22Rv1 (cell line): Measurements from ENCODE around the gene PARP1.

ENCODE experiments used
- H3K27ac ChIP-seq: fragments of 450-650 bp; 2 replicates; pipeline ENCODE4 v1.5.1; 2017
- CTCF ChIP-seq: fragments of 450-650 bp; IDR thresholded peaks from 2 replicates; pipeline ENCODE4 v1.5.1; 2017; ENCODE audit warnings: mild to moderate bottlenecking
- ZFX ChIP-seq: fragments of 450-650 bp; IDR thresholded peaks from 2 replicates; pipeline ENCODE4 v1.6.1; 2017; ENCODE audit warnings: antibody characterized with exemption, borderline replicate concordance

The PARP1 gene

GRCh38 chr1:226447932-226448665, 40.2 kb upstream of the PARP1 start:
- H3K27ac ChIP-seq, result no peak overlapping the region
- TF ChIP-seq ZFX (no peak), CTCF (no peak)

- TF ChIP-seq ZFX (no peak), CTCF (no peak)
- H3K27ac ChIP-seq, result no peak overlapping the region
Observed at GRCh38 chr1:226446094-226446493, 38.2 kb upstream of the PARP1 start.

- no peak for TF ChIP-seq CTCF
- no peak for TF ChIP-seq ZFX
- no peak overlapping the region for H3K27ac ChIP-seq
Observed at GRCh38 chr1:226444901-226445300, 37.0 kb upstream of the PARP1 start.

- H3K27ac ChIP-seq, result no peak overlapping the region
- TF ChIP-seq ZFX (no peak), CTCF (no peak)
Observed at GRCh38 chr1:226443439-226443838, 35.5 kb upstream of the PARP1 start.

- H3K27ac ChIP-seq, result no peak overlapping the region
- no peak for TF ChIP-seq ZFX
- TF ChIP-seq CTCF, result no peak
Observed at GRCh38 chr1:226443033-226443432, 35.1 kb upstream of the PARP1 start.

GRCh38 chr1:226441629-226442028, 33.7 kb upstream of the PARP1 start:
- no peak overlapping the region for H3K27ac ChIP-seq
- no peak for TF ChIP-seq CTCF
- no peak for TF ChIP-seq ZFX

- H3K27ac ChIP-seq, result no peak overlapping the region
- TF ChIP-seq ZFX (no peak), CTCF (no peak)
Observed at GRCh38 chr1:226440512-226440911, 32.6 kb upstream of the PARP1 start.
